Measurements from ENCODE around the gene COL7A1. TPM values are rescaled to one million over a fixed set of nuclear protein-coding genes. Genes with fewer than 3 reads are reported as not detected.

Gene COL7A1
- 0.26 and 2.0 TPM in 2 replicates for total RNA-seq (2014; rRNA removed; shearing (Covaris generic))
- 0.29 and 2.6 TPM in 2 replicates for polyA plus RNA-seq (2015; cell fraction: cytosol; rRNA removed)
- polyA plus RNA-seq (2015; cell fraction: nucleus; rRNA removed) = 18.9 and 26.8 TPM in 2 replicates

DNA sequence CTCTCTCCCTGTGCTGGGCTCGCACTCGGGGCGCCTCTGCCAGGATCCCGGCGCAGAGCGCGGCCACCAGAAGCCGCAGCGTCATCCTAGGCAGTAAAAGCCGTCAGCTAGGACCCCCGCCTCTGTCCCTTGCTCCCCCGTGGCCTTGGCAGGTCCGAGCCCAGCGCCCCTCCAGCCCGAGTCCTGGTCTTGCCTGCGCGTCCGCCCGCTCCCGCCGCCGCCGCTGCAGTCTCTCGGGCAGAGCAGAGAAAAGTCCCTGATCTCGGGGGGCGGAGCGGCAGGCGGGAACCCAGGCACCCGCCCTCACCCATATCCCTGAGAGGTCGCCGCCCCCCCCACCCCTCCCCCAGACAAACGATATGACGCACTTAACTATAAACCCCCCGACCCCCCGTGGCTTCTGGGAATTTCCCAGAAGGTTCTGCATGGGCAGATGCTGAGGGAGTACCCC, at the start of gene COL7A1:
Gene COL7A1, minus strand, starts transcription at position 255 of the 451 bp plus-strand sequence. Its CDS starts 170 bp downstream, at position 85.
- in situ Hi-C loops (cut with HindIII; ENCODE audit: low pct_unique_long_range_greater_than_20kb, low sequenced_read_pairs) = no loop called here
- DNase-seq (ENCODE audit: low read depth, low spot score) = no peak

DNA sequence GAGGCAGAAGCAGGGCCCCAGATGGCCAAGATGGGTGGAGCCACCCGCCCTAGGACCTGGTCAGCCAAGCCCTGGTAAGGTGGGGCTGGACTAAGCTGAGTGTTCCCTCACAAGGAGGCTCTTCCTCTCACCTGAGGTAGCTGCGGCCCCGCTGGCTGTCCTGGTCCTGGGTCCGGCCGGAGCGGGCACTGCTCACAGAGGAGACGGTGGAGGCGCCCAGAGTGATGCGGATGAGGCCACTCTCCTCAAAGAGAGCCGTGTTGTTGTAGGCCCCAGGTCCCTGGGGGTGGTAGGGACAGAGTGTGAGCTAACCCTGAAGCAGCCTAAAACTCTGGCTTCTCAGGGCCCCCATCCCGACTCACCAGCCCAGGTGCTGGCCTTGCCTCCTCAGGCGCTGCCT, 47.5 kb upstream of the COL7A1 start:
- in situ Hi-C loops (cut with HindIII; ENCODE audit: low pct_unique_long_range_greater_than_20kb, low sequenced_read_pairs) = no loop called here
- no peak for DNase-seq (ENCODE audit: low read depth, low spot score)

DNA sequence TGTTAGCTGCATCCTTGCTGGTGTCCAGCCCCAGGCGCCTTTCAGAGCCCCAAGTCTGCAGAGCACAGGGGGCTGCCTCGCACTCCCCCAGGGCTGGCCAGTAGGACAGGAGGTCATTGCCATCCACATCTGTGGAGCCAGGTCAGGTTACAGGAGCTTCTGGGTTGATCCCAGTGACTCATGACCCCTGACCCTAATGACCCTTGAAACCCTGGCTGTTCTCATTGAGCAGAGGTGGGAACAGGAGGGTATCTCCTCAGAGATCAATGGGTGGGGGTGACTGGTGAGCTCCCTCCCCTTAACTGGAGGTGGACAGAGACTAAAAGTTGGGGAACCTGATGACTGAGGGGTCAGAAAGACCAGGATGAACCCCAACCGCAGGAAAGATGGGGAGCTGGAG, 46.3 kb upstream of the COL7A1 start:
- no peak for DNase-seq (ENCODE audit: low read depth, low spot score)
- in situ Hi-C loops (cut with HindIII; ENCODE audit: low pct_unique_long_range_greater_than_20kb, low sequenced_read_pairs) = no loop called here

GRCh38 chr3:48639944-48640606, 44.9 kb upstream of the COL7A1 start:
- in situ Hi-C loops (cut with HindIII; ENCODE audit: low pct_unique_long_range_greater_than_20kb, low sequenced_read_pairs) = no loop called here
- no peak for DNase-seq (ENCODE audit: low read depth, low spot score)

GRCh38 chr3:48637305-48637704, 42.2 kb upstream of the COL7A1 start:
- DNase-seq (ENCODE audit: low read depth, low spot score) = no peak

DNA sequence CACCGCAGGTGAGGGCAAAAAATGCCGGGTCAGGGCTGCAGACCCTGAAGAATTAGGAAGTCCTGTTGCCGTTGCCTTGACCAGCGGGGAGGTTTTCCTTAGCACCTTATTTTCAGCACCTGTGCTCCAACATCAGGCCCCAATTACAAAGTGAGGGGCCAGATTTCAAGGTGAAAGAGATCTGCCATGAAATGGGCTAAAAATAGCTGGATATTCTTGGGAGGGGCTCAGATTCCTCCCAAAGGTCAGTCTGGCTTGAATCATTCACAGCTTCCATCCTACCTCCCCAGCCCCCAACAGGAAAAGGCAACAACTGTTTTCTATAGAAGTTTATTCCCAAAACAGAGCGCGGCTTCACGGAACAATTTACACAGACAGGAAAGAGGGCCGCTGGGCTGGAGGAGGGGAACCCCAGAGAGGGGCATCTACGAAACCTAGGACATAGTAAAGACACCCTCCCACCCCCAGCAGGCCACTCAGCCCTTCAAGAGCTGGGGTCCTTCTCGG, 41.1 kb upstream of the COL7A1 start:
- in situ Hi-C loops (cut with HindIII; ENCODE audit: low pct_unique_long_range_greater_than_20kb, low sequenced_read_pairs) = no loop called here

More at GRCh38 chr3:48637305-48637704, 42.2 kb upstream of the COL7A1 start:
- in situ Hi-C loops (cut with HindIII; ENCODE audit: low pct_unique_long_range_greater_than_20kb, low sequenced_read_pairs) = no loop called here

DNA sequence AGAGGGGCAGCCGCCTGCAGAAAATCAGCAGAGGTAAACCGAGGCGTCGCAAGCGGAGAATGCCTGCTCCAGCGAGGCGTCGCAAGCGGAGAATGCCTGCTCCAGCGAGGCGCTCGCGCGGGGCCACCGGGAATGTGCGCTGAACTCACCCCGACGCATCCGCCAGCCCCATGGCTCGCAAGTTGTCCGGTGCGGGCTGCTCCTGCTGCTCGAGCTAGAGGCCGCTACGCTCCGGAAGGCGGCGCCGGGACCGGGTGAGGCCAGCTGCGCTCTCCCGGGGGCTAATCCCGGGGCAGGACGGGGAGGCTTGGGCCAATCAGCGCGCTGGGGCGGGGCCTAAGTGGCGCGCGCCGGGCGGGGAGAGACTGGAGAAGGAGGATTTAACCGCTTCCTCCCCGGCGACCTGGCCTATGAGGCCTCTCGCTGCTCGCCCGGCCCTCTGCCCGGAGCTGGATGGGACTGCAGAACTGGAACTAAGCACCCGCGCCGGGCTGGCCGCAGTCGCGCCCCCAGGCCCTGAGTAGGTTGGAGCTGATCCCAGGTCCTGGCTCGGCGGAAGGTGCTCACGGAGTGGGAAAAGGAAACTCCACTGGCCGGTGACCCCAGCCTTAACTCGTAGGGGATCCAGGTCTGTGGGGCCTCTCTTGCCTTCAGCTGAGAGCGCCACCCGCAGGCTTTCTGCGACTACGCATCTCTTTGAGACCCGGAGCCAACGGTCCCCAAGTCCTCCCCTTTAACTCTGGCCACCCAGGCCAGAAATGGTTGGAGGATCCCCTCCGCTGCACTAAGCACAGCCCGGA, 40.3 kb upstream of the COL7A1 start, which contains the start of gene SLC26A6:
Gene SLC26A6, minus strand, starts transcription at position 240 of the 800 bp plus-strand sequence. Its CDS starts 68 bp downstream, at position 172.
- DNase-seq (ENCODE audit: low read depth, low spot score) = peak; percentile 96
- in situ Hi-C loops (cut with HindIII; ENCODE audit: low pct_unique_long_range_greater_than_20kb, low sequenced_read_pairs) = no loop called here

More for the DNA sequence above, 41.1 kb upstream of the COL7A1 start:
- DNase-seq (ENCODE audit: low read depth, low spot score) = no peak

DNA sequence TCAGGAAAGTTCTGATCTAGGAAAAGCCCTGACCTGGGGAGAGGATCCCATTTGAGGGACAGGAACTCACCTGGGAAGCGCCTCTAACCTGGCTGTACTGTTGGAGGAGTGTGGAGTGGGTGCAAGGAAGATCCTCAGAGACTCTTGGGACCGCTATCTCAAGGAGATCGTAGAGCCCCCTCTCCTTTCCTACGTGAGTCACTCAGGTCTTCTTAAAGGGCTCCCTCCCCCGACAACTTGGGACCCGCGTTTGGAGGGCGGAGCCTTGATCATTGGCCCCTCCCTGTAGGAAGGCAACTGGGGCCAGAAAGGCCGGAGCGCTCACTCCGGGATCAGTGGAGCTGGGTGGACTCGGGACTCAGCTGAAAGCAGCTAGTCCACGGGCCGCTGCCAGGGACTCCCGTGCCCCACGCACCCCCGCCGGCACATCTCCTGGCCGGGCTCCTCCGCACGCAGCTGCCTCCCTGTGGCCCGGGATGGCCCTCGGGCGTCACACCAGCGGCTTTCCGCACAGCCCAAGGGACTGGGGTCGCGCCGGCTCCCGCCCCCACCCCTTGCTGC, 39.6 kb upstream of the COL7A1 start:
- in situ Hi-C loops (cut with HindIII; ENCODE audit: low pct_unique_long_range_greater_than_20kb, low sequenced_read_pairs) = no loop called here
- DNase-seq (ENCODE audit: low read depth, low spot score) = peak; percentile 60

GRCh38 chr3:48633743-48634142, 38.6 kb upstream of the COL7A1 start:
- in situ Hi-C loops (cut with HindIII; ENCODE audit: low pct_unique_long_range_greater_than_20kb, low sequenced_read_pairs) = no loop called here

GRCh38 chr3:48633256-48633655, 38.1 kb upstream of the COL7A1 start:
- in situ Hi-C loops (cut with HindIII; ENCODE audit: low pct_unique_long_range_greater_than_20kb, low sequenced_read_pairs) = no loop called here
- no peak for DNase-seq (ENCODE audit: low read depth, low spot score)

More at GRCh38 chr3:48633743-48634142, 38.6 kb upstream of the COL7A1 start:
- DNase-seq (ENCODE audit: low read depth, low spot score) = no peak

DNA sequence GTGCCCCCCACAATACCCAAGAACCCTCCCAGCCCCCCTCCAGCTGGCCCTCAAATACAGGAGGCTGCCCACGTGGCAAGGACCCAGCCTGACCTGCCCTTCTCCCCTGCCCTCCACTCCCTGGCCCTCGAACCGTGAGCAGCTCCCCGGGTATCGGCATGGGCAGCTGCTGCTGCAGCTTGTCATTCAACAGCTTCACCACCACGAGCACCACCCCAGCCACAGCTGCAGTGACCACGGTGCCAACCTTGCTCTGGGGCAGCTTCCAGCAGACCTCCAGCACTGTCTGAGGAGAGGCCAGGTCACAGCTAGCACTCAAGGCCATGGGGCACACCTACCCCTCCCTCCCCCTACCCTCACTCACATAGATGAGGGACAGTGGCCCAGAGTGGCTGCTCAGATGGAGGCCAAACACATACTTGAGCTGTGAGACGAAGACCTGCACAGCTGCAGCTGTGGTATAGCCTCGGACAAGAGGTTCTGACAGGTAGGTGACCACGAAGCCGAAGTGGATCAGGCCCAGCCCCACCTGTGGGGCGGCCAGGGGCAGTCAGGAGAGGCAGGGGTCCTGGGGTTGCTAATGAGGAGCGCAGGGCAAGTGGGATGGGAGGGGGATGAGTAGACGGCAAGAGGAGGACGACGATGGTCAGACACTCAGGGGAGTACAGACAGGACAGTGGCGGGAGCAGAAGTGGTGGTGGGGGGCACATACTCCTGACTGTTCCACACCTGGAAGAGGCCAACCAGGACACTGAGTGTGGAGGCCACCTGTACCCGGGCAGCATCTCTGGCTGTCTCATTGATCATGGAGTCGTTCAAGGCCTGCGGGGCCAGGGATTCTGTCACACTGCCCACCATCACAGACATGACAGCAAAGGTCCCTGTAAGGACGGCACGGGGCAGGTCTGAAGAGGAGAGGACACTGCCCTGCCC, 36.7 kb upstream of the COL7A1 start:
- in situ Hi-C loops (cut with HindIII; ENCODE audit: low pct_unique_long_range_greater_than_20kb, low sequenced_read_pairs) = no loop called here
- no peak for DNase-seq (ENCODE audit: low read depth, low spot score)

GRCh38 chr3:48630833-48631232, 35.7 kb upstream of the COL7A1 start:
- in situ Hi-C loops (cut with HindIII; ENCODE audit: low pct_unique_long_range_greater_than_20kb, low sequenced_read_pairs) = no loop called here
- DNase-seq (ENCODE audit: low read depth, low spot score) = no peak

GRCh38 chr3:48630407-48630806, 35.3 kb upstream of the COL7A1 start:
- in situ Hi-C loops (cut with HindIII; ENCODE audit: low pct_unique_long_range_greater_than_20kb, low sequenced_read_pairs) = no loop called here
- no peak for DNase-seq (ENCODE audit: low read depth, low spot score)

DNA sequence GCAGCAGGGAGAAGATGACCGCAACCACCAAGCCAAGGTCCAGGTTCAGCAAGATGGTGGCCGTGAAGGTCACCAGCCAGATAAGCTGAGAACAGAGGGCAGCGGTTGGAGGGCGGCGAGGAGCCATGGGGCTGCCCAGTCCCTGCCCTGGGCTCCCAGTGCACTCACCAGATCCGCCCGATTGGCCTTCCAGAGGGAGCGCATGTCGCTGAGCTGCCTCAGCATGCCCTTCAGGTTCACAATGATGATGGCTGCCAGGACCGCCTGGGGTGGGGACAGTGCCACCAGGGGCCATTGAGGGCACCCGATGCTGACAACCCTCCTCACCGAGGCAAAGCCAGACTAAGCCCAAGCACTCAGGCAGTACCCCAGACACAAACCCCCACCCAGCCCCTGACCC, 34.8 kb upstream of the COL7A1 start:
- in situ Hi-C loops (cut with HindIII; ENCODE audit: low pct_unique_long_range_greater_than_20kb, low sequenced_read_pairs) = no loop called here
- no peak for DNase-seq (ENCODE audit: low read depth, low spot score)

DNA sequence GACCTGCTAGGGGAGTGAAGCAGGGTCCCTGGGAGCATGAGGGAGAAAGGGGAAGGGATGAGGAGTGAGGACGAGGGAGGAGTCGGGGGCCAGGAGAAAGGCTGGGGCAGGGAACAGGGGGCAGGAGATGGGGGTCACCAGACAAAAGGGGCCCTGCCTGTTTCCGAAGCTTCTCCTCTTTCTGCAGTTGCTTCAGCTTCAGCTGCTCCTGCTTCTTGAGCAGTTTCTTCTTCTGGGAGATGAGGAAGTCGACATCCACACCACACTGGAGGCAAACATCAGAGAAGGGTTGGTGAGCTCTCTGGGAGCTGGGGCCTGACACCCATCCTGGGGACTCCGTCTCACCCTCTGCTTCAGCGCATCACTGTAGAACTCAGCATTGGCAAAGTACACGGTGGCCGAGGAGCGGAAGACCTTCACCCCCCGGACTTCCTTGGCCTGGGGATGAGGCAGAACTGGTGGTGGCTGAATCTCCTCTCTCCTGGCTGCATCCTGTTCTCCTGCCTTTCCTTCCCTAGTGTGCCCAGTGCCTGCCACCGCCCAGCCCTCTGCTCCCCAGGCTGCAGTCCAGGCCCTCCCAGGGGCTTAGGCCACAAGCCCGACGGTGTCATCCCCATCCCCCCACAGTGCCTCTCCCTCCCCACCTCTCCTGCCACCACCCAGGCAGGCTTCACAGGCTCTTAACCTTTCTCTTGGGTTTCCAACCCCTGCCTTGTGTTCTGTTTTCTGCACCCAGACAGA, 33.3 kb upstream of the COL7A1 start:
- no peak for DNase-seq (ENCODE audit: low read depth, low spot score)
- in situ Hi-C loops (cut with HindIII; ENCODE audit: low pct_unique_long_range_greater_than_20kb, low sequenced_read_pairs) = no loop called here

GRCh38 chr3:48625600-48625999, 30.5 kb upstream of the COL7A1 start:
- in situ Hi-C loops (cut with HindIII; ENCODE audit: low pct_unique_long_range_greater_than_20kb, low sequenced_read_pairs) = no loop called here

More at GRCh38 chr3:48625600-48625999, 30.5 kb upstream of the COL7A1 start:
- no peak for DNase-seq (ENCODE audit: low read depth, low spot score)

Measured in SK-MEL-5 (cell line).